ENCODE results near the gene F2RL1. TPM values are rescaled to one million over a fixed set of nuclear protein-coding genes. Genes with fewer than 3 reads are reported as not detected.

Gene F2RL1
- total and polyA plus RNA-seq, 2 of the 13 experiments (the other 11 are each of a cell fraction or from before 2014, with no cell fraction given): 9.9 to 23.0 TPM

DNA sequence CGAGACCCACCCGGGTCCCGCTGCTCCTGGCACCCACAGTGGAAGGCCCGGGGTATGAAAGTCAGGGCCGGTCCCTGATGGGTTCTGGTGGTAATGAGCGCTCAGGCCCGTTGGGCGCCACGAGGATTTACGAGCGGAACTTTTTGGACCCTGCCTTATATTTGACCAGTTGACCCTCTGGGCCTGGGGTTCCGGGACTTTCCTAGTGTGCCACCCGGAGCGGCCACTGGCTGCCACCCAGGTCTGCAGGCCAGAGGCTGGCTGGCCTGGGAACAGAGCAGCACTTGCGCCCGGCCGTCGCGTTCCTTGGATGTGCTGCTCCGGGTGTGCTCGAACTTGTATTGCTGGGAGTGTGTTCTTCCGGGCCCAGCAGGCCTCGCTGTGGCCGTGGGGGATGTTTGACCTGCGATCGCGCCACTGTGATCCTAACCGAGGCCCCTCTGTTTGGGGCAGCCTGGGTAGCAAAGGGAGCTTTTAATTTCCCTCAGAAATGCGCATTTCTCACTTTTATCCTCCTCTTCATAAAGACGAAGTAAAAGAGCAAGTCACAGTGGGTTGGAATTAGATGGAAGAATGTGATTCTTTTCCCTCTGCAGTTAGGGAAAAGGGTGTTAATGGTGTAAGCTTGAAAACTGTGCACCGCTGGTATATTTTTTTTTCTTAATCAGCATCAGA is 1.2 kb downstream of the F2RL1 start (continued):
- TF ChIP-seq THYN1 (CRISPR knock-in tag; IDR thresholded peaks at IDR 0.05; ENCODE audit: borderline replicate concordance, low read depth) (no peak), ZNF782 (CRISPR knock-in tag; IDR thresholded peaks at IDR 0.05; ENCODE audit: borderline replicate concordance) (no peak), RELA (CRISPR knock-in tag; IDR thresholded peaks at IDR 0.05) (no peak), TEAD3 (CRISPR knock-in tag; optimal IDR thresholded peaks at IDR 0.05; ENCODE audit: borderline replicate concordance) (no peak), ZNF317 (CRISPR knock-in tag; IDR thresholded peaks at IDR 0.05) (no peak), BHLHE40 (IDR thresholded peaks at IDR 0.05; ENCODE audit: low read length) (no peak), ZNF839 (CRISPR knock-in tag; IDR thresholded peaks at IDR 0.05; ENCODE audit: borderline replicate concordance) (no peak), YEATS4 (CRISPR knock-in tag; IDR thresholded peaks at IDR 0.05; ENCODE audit: borderline replicate concordance) (peak; percentile 43; the same call in 1 of the 2 replicates), NR2F6 (IDR thresholded peaks at IDR 0.05) (no peak), NR2F6 (CRISPR knock-in tag; IDR thresholded peaks at IDR 0.05) (no peak), RBM39 (IDR thresholded peaks at IDR 0.05; ENCODE audit: low read depth, low read length, poor library complexity, severe bottlenecking) (no peak), FOXP1 (IDR thresholded peaks at IDR 0.05) (no peak), FOXP1 (CRISPR knock-in tag; IDR thresholded peaks at IDR 0.05) (no peak), NRL (CRISPR knock-in tag; IDR thresholded peaks at IDR 0.05; ENCODE audit: borderline replicate concordance) (no peak), GATAD1 (CRISPR knock-in tag; IDR thresholded peaks at IDR 0.05) (no peak), IRX3 (CRISPR knock-in tag; IDR thresholded peaks at IDR 0.05; ENCODE audit: borderline replicate concordance, low read depth) (no peak), ZNF792 (CRISPR knock-in tag; IDR thresholded peaks at IDR 0.05) (no peak), TCF7 (IDR thresholded peaks at IDR 0.05; ENCODE audit: low read depth) (no peak), DMTF1 (CRISPR knock-in tag; IDR thresholded peaks at IDR 0.05) (no peak), ZNF205 (CRISPR knock-in tag; IDR thresholded peaks at IDR 0.05) (peak; percentile 50; the same call in 1 of the 2 replicates), ZNF580 (CRISPR knock-in tag; IDR thresholded peaks at IDR 0.05; ENCODE audit: borderline replicate concordance, low read depth) (no peak), KAT2B (IDR thresholded peaks at IDR 0.05; ENCODE audit: borderline replicate concordance, low read depth, low read length) (no peak), ZNF780A (CRISPR knock-in tag; IDR thresholded peaks at IDR 0.05) (no peak), SRF (IDR thresholded peaks at IDR 0.05; ENCODE audit: low read depth, low read length) (no peak), EHMT2 (IDR thresholded peaks at IDR 0.05; ENCODE audit: borderline replicate concordance, low read depth, low read length) (no peak), MAX (IDR thresholded peaks at IDR 0.05) (peak; percentile 43; the same call in 1 of the 2 replicates), PAX8 (CRISPR knock-in tag; IDR thresholded peaks at IDR 0.05; ENCODE audit: borderline replicate concordance) (no peak), DR1 (CRISPR knock-in tag; IDR thresholded peaks at IDR 0.05) (0 out of 2 replicates have a peak, but pooled peaks have one; percentile 41), ZNF607 (CRISPR knock-in tag; IDR thresholded peaks at IDR 0.05; ENCODE audit: borderline replicate concordance) (no peak), PCBP2 (optimal IDR thresholded peaks at IDR 0.05; ENCODE audit: low read depth, low read length, poor library complexity, severe bottlenecking) (no peak), CHD2 (IDR thresholded peaks at IDR 0.05; ENCODE audit: low read depth, low read length) (no peak), HES4 (CRISPR knock-in tag; IDR thresholded peaks at IDR 0.05; ENCODE audit: borderline replicate concordance) (no peak), KDM1A (CRISPR knock-in tag; IDR thresholded peaks at IDR 0.05) (no peak)

Data from HepG2 (cell line).